ENCODE measurements around the gene SLX4.

SLX4 gene

DNA sequence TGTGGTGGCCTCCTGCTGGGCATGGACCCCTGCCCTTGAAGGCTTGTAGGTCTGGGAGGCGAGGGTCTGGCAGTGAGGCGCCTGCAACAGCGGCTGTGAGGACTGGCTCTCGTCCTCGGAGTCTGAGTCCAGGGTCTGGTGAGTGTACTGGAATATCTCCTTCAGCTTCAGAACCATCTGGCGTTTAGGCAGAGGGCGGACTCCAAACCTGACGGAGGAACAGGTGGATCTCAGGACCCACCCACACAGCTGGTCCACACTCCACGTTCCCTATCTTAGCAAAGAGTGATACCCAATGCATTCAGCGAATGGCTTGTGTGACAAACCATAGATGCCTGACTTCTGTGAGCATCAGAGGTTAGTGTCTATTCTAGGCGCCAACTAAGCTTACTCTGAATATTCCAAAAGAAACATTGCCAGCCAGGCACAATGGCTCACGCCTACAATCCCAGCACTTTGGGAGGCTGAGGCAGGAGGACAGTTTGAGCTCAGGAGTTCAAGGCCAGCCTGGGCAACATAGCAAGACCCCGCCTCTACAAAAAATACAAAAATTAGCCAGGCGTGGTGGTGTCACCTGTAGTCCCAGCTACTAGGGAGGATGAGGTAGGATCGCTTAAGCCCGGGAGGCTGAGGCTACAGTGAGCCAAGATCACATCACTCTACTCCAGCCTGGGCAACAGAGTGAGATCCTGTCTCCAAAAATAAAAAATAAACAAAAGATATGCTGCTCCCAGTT lies 27.9 kb downstream of the SLX4 start:
- DNase-seq (ENCODE audit: low read depth in 2 of 3, low spot score in 1 of 3): no peak

DNA sequence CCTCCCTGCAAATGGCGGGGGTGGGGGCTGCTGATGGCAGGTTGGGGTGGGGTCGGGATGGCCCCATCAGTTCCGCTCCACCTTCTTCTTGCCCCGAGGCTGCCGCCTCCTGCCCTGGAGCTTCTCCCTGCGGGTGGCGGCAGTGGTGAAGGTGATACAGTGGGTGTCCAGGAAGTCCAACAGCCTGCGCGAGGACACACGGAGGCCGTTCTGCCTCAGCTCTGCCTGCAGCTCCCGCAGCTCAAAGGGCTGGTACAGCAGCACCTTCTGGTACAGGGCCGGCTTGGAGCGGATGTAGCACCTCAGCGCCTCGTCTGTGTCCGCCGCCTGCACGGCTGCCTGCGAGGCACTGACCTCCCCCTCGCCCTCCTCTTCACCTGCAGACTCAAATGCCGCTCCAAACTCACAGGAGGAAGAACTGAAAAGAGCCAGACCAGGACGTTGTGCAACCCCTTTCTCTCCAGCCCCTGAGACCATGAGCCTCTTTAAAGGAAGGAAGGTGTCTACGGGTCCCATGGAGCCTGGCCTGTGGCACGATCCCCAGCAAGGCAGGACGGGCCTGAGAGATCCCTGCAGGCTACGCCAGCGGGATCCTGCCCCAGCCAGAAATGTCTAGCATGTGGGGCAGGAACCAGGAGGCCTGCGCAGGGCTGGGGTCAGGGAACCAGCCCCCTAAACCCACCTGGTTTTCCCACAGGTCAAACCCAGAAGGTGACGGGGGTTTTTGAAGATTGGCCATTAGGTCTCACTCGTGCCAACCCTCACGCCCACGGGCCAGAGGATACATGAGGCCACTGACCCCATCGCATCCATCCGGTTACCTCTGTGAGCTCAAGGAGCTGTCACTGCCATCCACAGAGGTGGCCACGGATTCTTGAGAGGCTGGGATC lies 28.9 kb downstream of the SLX4 start:
- DNase-seq (ENCODE audit: low read depth in 2 of 3, low spot score in 1 of 3): no peak

DNA sequence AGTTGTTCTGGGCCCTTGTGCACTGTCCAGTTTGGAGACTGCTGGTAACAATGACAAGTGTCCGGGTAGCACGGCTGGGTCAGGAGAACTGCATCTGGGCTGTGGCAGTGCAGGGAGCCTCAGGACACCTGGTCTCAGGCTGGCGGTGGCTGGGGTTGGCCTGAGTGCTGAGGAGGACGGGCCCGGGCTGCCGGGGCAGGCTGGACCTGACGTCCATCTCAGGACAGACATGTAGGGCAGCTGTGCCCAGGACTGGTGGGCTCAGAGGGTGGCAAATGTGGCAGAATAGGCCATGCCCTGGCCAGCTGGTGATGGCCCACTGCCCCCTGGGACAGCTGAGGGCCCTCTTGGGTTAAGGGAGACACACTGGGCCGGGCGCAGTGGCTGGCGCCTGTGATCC lies 30.0 kb downstream of the SLX4 start:
- no peak for DNase-seq (ENCODE audit: low read depth in 2 of 3, low spot score in 1 of 3)

DNA sequence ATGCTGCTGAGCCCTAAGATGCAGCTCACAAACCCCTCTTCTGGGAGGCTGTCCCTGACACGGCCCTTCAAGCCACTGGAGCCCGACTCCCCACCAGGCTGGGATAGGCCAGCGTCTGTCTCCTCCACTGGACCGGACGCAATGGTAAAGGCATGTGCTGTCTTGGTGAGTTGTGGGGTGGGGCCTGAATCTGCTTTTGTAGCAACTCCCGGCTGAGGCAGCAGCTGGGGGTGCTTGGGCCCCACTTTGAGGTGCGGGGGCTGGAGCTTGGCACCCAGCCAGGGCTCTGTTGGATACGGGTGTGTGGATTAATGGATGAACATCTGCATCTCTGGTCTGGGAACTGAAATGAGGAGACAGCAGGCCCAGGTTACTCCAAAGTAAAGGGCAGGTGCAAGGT lies 30.7 kb downstream of the SLX4 start:
- DNase-seq (ENCODE audit: low read depth in 2 of 3, low spot score in 1 of 3): no peak

DNA sequence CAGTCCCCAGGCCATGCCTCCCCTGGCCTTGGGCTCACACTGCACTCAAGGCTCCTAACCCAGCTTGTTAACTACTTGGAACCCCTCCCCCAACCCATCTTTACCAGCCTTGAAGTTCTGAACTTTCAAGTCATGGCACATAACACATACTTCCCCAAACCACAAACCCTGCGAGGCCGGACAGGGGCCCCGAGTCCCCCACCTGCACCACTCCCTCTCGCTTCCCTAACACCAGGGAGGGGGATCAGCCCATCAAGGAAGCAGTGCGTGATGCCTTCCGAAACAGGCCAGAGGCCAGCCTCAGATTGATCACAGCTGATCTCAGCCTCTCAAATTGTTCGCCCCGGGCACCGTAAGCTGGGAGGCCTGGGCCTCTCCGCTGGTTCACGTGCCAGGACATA lies 31.2 kb downstream of the SLX4 start:
- DNase-seq (ENCODE audit: low read depth in 2 of 3, low spot score in 1 of 3): no peak

DNA sequence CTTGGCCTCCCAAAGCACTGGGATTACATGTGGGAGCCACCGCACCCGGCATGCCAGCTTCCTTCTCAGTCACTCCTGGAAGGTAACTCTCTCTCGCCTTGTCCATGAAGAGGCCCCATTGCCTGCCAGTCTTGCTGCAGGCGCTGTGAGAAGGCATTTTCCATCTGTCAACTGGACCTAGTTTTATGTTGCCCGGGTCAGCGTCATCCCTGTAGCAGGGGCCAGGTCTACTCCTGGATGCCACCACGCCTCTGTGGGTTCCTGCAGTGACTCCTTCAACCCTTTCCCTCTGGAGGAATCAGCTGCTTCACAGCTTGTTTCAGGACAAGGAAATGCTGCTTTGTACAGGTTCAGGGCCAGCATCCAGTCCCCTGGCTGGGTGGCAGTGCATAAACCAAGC lies 31.6 kb downstream of the SLX4 start:
- DNase-seq (ENCODE audit: low read depth in 2 of 3, low spot score in 1 of 3): no peak

DNA sequence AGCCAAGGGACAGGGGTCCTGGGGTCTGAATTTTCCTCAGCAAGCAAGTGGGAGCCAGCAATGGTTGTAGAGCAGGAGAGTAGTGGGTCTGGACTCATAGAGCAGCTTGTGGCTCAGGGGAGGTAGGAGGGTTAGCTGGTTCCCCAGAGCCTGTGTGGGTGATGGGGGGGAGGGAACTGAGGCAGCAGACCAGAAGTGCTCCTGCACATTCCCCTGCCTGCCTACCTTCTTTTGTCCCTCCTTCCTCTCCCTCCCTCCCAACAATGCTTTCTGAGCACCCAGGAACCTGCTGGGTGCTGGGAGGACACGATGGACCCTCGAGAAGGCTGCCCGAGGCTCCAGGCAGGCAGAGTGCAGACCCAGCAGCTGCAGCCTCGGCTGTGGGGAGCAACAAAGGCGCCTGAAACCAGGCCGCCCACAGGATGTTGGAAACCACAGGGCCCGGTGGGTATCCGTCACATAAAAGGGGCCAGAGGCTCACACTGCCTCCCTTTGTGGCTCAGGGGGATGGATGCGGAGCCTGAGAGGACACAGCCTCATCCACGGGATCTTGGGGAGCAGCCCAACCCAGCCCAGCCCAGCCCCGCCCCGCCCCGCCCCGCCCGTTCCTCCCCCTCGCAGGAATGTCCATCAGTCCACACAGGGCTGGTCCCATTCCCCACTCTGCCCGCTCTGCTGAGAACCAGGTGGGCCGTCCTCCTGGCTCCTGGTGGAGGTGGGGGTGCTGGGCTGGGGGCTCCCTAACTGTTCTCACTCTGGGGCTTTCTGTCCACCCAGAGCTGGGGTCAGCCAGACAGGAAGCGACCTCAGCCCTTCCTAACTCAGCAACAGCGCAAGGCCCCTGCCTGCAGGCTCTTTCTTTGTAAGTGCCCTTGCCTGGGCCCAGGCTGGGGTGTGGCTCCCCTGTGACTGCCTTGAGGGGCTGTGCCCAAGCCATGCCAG lies 32.5 kb downstream of the SLX4 start:
- peak in 2 of 3 donors; percentile 39 to 49 for DNase-seq (ENCODE audit: low read depth in 2 of 3, low spot score in 1 of 3)

DNA sequence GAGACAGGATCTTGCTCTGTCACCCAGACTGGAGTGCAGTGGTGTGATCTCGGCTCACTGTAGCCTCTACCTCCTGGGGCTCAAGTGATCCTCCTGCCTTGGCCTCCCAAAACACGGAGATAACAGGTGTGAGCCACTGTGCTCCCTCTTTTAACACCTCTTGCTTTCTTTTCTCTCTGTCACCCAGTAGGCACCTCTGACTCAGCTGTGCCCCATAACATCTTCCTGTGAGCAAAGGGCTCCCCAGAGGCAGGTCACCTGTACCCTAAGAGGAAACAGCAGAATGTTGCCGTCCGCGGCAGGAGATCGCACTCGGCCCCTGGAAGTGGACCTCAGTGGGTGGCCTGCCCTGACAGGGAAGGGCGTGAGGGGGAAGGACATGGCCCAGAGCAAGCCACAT lies 33.3 kb downstream of the SLX4 start:
- DNase-seq (ENCODE audit: low read depth in 2 of 3, low spot score in 1 of 3): no peak

DNA sequence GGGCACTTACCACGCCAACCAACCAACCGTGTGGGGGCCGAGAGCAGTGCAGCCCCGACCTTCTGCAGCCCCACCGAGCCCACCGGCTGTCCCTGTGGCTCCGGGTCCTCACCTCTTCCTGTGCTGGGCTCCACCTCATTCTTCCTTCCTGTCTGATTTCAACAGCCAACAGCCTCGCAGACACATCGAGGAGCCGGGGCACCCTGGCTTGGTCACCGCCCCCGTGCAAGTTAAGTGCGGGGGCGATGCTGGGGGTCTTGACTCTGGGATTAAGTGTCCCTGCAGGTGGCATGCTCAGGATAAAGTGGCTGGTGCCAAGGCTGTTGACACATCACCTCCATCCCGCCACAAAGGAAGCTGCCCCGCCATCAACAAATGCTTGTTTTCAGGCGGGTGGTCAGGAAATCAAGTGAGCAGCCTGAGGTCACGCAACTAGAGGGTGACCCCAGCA lies 34.1 kb downstream of the SLX4 start, which contains the start of gene NLRC3:
NLRC3 (minus strand) TSS at position 102 of the 451 bp plus-strand sequence. CDS start 12,367 bp downstream, outside the sequence.
- DNase-seq (ENCODE audit: low read depth in 2 of 3, low spot score in 1 of 3): no peak

DNA sequence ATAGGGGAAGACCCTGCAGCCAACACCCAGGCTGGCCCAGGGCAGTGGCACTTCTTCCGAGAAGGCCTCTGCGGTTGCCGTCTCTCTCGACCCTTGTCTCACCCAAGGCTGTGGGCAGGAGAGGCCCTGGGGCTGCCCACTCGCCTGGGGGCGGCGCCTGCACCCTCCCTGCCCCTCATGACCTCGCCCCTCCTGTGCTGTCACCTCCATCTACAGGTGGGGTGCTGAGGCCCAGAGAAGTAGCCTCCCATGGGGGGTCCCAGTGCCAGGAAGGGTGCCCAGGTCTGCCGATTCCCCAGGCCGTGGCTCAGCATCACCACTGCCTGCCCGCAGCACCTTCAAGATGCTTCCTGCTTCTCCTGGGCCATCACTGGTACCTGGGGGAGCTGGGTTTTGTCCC lies 35.2 kb downstream of the SLX4 start:
- no peak for DNase-seq (ENCODE audit: low read depth in 2 of 3, low spot score in 1 of 3)

DNA sequence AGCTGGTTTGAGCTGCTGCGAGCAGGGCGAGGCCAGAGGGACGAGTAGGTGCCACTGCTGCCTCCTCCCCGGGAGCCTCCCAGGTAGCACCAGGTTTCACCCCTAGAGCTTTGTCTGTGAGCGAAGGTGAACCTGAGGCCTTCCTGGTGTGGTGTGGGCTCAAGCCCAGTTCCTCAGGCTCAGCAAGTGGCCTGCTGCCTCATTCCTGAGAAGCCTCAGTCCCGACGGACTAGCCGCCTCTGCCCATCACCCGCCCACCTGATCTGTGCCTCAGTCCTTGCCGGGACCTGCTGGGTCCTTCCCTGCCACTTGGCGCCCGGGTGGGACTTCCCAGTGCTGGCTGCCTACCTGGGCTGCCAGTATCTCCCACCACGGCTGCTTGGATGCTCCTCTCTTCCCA lies 35.9 kb downstream of the SLX4 start:
- DNase-seq (ENCODE audit: low read depth in 2 of 3, low spot score in 1 of 3): no peak

DNA sequence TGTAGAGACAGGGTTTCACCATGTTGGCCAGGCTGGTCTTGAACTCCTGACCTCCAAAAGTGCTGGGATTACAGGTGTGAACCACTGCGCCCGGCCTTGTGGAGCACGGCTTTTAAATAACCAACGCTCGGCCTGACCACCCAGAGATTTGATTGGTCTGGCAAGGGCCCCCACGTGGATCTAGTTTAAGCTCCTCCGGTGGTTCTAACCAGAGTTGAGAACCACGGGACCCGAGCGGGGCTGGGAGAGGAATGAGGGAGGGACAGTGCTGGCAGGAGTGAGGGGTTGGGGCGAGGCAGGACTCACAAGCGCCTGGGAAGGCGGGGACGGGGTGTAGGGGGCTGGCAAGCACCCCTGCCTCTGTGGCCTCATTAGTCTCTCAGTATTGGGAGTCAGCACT lies 37.2 kb downstream of the SLX4 start:
- no peak for DNase-seq (ENCODE audit: low read depth in 2 of 3, low spot score in 1 of 3)

DNA sequence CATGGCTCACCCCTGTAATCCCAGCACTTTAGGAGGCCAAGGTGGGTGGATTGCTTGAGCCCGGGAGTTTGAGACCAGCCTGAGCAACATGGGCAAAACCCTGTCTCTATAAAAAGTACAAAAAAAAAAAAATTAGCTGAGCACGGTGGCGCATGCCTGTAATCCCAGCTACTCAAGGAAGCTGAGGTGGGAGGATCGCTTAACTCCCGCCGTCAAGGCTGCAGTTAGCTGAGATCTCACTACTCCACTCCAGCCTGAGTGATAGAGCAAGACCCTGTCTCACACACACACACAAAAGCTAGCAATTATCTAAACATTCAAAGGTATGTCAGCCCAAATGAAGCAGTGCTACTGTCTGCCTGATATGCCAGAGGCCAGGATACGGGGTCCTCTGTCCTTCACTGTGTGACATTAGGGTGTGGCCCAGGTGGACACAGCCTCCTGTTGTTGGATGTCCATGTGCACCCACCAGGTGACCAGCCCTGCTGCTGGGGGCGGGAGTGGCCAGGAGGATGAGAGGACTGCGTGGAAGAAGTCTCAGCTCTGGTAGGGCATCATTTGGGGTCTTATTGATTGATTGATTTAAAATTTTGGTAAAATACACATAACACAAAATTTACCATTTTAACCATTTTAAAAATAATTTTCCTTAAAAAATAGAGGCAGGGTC lies 38.1 kb downstream of the SLX4 start:
- DNase-seq (ENCODE audit: low read depth in 2 of 3, low spot score in 1 of 3): no peak

DNA sequence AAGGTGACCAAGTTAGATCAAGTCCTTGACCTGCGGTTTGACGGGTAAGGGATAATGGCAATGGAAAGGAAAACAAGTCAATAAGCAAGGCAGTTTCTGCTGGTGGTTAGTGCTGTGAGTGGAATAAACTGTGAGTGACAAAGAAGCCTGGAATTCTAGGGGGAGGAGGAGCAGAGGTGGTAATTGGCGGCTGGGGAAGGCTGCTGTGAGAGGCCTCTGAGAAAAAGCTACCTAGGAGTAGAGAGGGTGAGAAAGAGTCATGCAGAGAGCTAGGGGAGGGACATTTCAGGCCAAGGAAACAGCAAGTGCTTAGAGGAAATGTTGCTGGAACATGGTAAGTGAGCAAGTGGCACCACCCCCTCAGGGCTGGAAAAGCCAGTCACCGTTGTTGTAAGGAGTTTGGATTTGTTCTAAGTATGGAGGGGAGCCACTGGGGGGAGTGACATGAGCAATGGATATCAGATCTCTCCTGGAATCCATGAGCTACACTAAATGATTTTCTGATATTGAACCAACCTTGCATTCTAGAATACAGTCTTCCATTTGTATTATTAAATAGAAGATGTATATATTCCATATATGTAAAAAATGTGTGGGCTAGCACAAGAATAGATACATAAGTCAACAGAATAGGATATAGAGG lies 40.9 kb downstream of the SLX4 start:
- DNase-seq (ENCODE audit: low read depth in 2 of 3, low spot score in 1 of 3): no peak

DNA sequence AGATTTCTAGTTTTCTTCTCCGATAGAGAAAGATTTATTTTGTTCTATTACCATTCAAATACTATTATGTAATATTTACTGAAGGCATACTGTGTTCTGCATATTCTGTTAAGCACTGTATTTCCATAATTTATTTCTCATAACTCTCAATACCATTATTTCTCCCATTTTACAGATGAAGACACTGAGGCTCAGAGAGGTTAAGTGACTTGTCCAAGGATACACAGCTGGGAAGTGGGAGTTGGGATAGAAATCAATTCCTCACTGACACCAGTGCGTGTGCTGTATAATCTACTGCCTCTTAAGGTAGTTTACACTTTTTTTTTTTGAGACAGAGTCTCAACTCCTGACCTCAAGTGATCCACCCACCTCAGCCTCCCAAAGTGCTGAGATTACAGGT lies 41.6 kb downstream of the SLX4 start:
- no peak for DNase-seq (ENCODE audit: low read depth in 2 of 3, low spot score in 1 of 3)

DNA sequence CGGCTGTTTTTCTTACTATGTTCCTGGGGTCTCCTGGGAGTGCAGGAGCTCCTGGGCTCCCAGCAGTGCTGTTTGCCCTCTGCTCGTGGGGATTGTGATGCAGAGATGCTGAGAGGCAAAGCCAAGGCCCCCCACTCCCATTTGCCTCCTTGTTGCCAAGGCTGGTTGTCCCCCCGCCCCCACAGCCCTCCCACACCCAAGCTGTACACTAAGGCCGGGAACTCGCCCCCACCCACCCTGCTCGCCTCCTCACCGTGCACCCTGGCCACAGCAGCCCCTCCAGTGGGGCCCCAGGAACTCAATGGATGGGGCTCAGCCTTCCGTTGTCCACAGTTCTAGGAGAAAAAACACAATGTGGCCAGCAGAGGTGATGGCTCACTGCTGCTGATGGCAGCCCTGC lies 44.4 kb downstream of the SLX4 start:
- DNase-seq (ENCODE audit: low read depth in 2 of 3, low spot score in 1 of 3): no peak

DNA sequence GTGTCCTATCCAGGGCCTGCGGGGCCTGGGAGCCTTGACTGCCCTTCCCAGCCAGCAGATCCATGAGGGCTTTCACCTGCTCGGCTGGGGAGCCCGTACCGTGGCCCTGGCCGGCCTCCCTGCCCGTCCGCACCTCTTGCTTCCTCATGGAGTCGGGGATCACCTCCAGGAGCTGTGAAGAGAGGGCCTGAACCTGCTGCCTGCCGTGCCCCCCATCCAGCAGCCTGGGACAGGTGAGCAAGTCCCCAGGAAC lies 46.6 kb downstream of the SLX4 start:
- DNase-seq (ENCODE audit: low read depth in 2 of 3, low spot score in 1 of 3): no peak

DNA sequence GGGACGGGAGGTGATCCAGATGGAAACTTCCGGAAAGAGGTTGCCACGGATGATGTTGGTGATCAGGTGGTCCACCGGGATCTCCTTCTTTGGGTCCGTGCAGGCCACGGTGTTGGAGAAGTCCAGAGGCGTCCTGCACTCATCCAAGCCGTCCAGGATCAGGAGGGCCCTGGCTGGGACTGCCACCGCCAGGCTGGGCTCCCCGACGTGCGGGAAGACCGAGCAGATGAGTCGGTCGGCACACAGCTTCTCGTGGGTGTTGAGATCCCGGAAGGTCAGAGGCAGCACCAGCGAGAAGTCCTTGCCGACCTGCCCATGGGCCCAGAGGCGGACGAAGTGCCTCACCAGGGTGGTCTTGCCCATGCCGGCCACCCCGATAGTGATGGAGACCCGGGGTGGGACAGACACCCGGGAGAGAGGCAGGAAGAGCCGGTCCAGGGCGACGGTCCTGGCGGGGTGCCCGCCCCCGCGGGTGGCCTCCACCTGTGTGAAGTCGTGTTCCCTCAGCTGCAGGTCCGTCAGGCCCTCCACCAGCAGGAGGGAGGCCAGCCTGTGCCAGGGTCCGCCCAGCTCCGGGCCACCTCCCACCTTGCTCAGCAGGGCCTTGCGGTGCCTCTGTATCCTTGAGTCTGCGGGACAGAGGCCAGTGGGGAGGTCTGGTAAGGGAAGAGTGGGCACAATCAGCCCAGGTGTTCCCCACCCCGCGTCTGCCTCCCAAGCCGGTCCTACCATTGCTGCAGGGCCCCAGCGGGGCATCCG lies 47.1 kb downstream of the SLX4 start:
- no peak for DNase-seq (ENCODE audit: low read depth in 2 of 3, low spot score in 1 of 3)

DNA sequence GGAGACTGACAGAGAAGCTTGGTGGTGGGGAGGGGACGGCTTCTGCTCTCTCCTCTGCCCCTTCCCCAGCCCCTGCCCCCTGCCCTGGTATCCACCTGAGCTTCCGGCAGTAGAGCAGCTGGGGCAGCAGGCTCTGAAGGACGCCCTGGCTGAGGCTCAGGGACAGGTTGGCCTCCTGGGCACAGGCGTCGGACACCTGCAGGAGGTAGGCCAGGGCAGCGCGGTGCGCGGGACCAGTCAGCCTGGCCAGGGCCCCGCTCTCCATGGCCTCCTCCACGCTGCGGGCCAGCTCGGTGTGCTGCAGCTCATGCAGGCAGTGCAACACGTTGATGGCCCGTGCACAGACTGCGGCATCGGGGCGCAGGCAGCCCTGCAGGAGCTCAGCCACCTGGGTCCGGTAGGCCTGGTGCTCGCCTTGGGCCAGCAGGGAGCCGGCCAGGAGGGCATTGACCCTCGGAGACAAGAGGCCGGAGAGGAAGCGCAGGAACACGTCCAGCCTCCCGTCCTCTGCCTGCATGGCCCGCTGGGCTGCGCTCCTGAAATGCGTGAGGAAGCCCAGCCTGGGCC lies 48.4 kb downstream of the SLX4 start:
- no peak for DNase-seq (ENCODE audit: low read depth in 2 of 3, low spot score in 1 of 3)
